Testis (tissue), 2 donors: ENCODE measurements around the gene C1orf198.

ENCODE experiments used
- POLR2A ChIP-seq: fragments of 450-650 bp; IDR thresholded peaks from one replicate; pipeline ENCODE4 v1.6.1; 2017; ENCODE audit warnings: antibody characterized with exemption, mild to moderate bottlenecking, moderate library complexity
- TF ChIP-seq, protein P1 (sequence below), 3 experiments: fragments of 450-650 bp in 2 of 3; fragments of 200-600 bp in 1 of 3; sonication (generic) in 1 of 3; IDR thresholded peaks; one replicate each; pipeline ENCODE4 v1.5.1; 2016 to 2019; ENCODE audit warnings: antibody characterized with exemption in 3 of 3, mild to moderate bottlenecking in 2 of 3, moderate library complexity in 1 of 3

DNA sequence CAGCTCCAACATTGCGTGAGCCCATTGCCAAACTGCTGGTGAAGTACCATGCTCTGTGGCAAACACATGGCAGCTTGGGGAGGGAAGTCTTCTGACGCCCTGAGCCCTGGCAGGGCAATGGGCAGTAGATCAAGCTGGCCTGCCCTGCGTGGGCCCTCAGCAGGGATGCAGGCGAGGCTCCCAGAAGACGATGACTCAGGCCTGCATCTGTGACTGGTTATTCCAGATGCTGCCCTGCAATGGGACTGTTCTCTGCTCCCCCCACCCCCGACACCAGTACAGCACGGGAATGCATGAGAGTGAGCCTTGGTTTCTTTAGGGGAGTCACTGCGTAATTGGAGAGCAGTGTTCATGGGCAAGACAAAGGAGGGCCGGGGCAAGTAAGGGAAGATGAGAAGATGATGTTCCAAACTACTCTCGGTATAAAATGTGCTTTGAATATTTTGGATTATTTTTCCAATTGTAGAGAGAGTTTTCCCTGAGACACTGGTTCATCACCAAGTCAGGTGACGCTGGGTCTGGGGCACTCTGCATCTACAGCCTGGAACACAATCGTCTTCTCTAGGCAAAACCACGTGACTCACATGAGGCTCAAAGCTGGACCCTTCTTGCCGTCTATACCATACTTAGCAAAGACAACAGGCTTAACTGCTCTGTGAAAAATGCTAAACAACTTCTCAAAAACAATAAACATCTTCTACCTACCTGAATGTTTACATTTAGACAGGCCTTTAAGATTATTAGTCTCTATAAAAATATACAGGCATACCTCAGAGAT is 9.0 kb upstream of the C1orf198 start:
- no peak for TF ChIP-seq POLR2A
- TF ChIP-seq, protein P1, sequence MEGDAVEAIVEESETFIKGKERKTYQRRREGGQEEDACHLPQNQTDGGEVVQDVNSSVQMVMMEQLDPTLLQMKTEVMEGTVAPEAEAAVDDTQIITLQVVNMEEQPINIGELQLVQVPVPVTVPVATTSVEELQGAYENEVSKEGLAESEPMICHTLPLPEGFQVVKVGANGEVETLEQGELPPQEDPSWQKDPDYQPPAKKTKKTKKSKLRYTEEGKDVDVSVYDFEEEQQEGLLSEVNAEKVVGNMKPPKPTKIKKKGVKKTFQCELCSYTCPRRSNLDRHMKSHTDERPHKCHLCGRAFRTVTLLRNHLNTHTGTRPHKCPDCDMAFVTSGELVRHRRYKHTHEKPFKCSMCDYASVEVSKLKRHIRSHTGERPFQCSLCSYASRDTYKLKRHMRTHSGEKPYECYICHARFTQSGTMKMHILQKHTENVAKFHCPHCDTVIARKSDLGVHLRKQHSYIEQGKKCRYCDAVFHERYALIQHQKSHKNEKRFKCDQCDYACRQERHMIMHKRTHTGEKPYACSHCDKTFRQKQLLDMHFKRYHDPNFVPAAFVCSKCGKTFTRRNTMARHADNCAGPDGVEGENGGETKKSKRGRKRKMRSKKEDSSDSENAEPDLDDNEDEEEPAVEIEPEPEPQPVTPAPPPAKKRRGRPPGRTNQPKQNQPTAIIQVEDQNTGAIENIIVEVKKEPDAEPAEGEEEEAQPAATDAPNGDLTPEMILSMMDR (IDR thresholded peaks at IDR 0.05): no peak
